SK-N-SH (cell line): ENCODE data around the gene C1QC. TPM values are rescaled to one million over a fixed set of nuclear protein-coding genes. Genes with fewer than 3 reads are reported as not detected.

ENCODE experiments used
- CTCF ChIA-PET: fragments of 300-600, 350-600 bp; formaldehyde crosslinking; extraction: SDS; loops from one replicate; lab custom pipeline; 2021; lab: Yijun Ruan, JAX
- POLR2A ChIA-PET: fragments of 350-600 bp; sonication (Branson Sonifier 250); formaldehyde crosslinking; extraction: SDS; loops from one replicate; lab custom pipeline; 2020; ENCODE audit warnings: antibody characterized with exemption, inconsistent platforms; lab: Yijun Ruan, JAX
- DNase-seq: peaks from one replicate; pipeline ENCODE4 v3.0.0; 2012
- H2AFZ ChIP-seq: fragments of 200-600 bp; sonication (generic); 2 replicates; pipeline ENCODE4 v1.8.1; 2016; ENCODE audit warnings: antibody characterized with exemption, mild to moderate bottlenecking, low read depth
- H3F3A ChIP-seq: fragments of 200-600 bp; sonication (generic); replicated peaks from 2 replicates; pipeline ENCODE3; 2016; ENCODE audit warnings: antibody characterized with exemption, mild to moderate bottlenecking; ENCODE audit not compliant: insufficient read depth
- H3K27ac ChIP-seq, 2 experiments: fragments of 200-500 bp in 1 of 2; fragments of 200-600 bp in 1 of 2; sonication (Bioruptor generic) in 1 of 2; sonication (generic), shearing (Covaris generic) in 1 of 2; 2 replicates each; pipeline versions ENCODE4 v1.5.1 to v1.6.1; 2014 to 2016; ENCODE audit warnings: low read depth in 2 of 2, inconsistent platforms in 1 of 2, low read length in 1 of 2, mild to moderate bottlenecking in 1 of 2, mixed read lengths in 1 of 2
- H3K27me3 ChIP-seq: fragments of 200-600 bp; sonication (generic), shearing (Covaris generic); 2 replicates; pipeline ENCODE4 v1.6.1; 2016; ENCODE audit warnings: mixed run types; ENCODE audit not compliant: insufficient read depth
- H3K36me3 ChIP-seq, 2 experiments: fragments of 200-500 bp in 1 of 2; fragments of 200-600 bp in 1 of 2; sonication (Bioruptor generic) in 1 of 2; sonication (generic) in 1 of 2; replicated peaks in 1 of 2; 2 replicates each; pipeline versions ENCODE3 to v1.5.1; 2014 to 2016; ENCODE audit warnings: low read length in 1 of 2, mild to moderate bottlenecking in 1 of 2; ENCODE audit not compliant: insufficient read depth in 2 of 2, control insufficient read depth in 1 of 2
- H3K4me1 ChIP-seq, 2 experiments: fragments of 200-500 bp in 1 of 2; fragments of 200-600 bp in 1 of 2; sonication (Bioruptor generic) in 1 of 2; sonication (generic), shearing (Covaris generic) in 1 of 2; 2 replicates each; pipeline versions ENCODE4 v1.5.1 to v1.6.1; 2014 to 2016; ENCODE audit warnings: low read depth in 1 of 2, low read length in 1 of 2, mixed run types in 1 of 2; ENCODE audit not compliant: insufficient read depth in 2 of 2, control insufficient read depth in 1 of 2
- H3K4me2 ChIP-seq: fragments of 200-600 bp; sonication (generic), shearing (Covaris generic); 2 replicates; pipeline ENCODE4 v1.6.1; 2017; ENCODE audit warnings: mixed run types
- H3K4me3 ChIP-seq, 2 experiments: fragments of 200-500 bp in 1 of 2; fragments of 200-600 bp in 1 of 2; sonication (Bioruptor generic) in 1 of 2; sonication (generic), shearing (Covaris generic) in 1 of 2; 2 replicates each; pipeline versions ENCODE4 v1.5.1 to v1.8.1; 2014 to 2016; ENCODE audit warnings: low read depth in 2 of 2, inconsistent platforms in 1 of 2, low read length in 1 of 2, mild to moderate bottlenecking in 1 of 2, mixed read lengths in 1 of 2, moderate library complexity in 1 of 2
- H3K79me2 ChIP-seq: fragments of 200-600 bp; sonication (generic); 2 replicates; pipeline ENCODE4 v1.8.1; 2017; ENCODE audit warnings: mild to moderate bottlenecking; ENCODE audit not compliant: insufficient read depth
- H3K9ac ChIP-seq: fragments of 200-600 bp; sonication (generic); 2 replicates; pipeline ENCODE4 v1.6.1; 2017; ENCODE audit warnings: mixed run types
- H3K9me2 ChIP-seq: fragments of 200-600 bp; sonication (generic); 2 replicates; pipeline ENCODE4 v1.6.1; 2017; ENCODE audit warnings: mixed run types
- H3K9me3 ChIP-seq: fragments of 200-600 bp; sonication (generic); 2 replicates; pipeline ENCODE4 v1.6.1; 2017; ENCODE audit warnings: mixed run types, mild to moderate bottlenecking, moderate library complexity
- H4K20me1 ChIP-seq: fragments of 200-600 bp; sonication (generic); 2 replicates; pipeline ENCODE4 v1.6.1; 2017; ENCODE audit warnings: mild to moderate bottlenecking, mixed run types; ENCODE audit not compliant: insufficient read depth
- CHD2 ChIP-seq: fragments of 150-350 bp; IDR thresholded peaks from 2 replicates; pipeline ENCODE4 v1.6.1; 2018; ENCODE audit warnings: low read length; ENCODE audit not compliant: partially characterized antibody
- CTCF ChIP-seq: fragments of 200-600 bp; sonication (generic); IDR thresholded peaks from 2 replicates; pipeline ENCODE4 v1.6.1; 2017; ENCODE audit warnings: antibody characterized with exemption, mild to moderate bottlenecking, moderate library complexity
- EP300 ChIP-seq, 2 experiments: IDR thresholded peaks; 2 replicates each; pipeline versions ENCODE4 v1.4.0 to v1.6.1; 2012; ENCODE audit warnings: borderline replicate concordance in 1 of 2, low read depth in 1 of 2, low read length in 1 of 2
- EZH2phosphoT487 ChIP-seq: fragments of 200-600 bp; sonication (generic); IDR thresholded peaks from 2 replicates; pipeline ENCODE4 v1.6.1; 2017; ENCODE audit warnings: low read depth, mixed run types, mild to moderate bottlenecking, antibody characterized with exemption, moderate library complexity, borderline replicate concordance
- FOSL2 ChIP-seq: IDR thresholded peaks from 2 replicates; pipeline ENCODE4 v1.4.0; 2012; ENCODE audit warnings: low read depth, mild to moderate bottlenecking, moderate library complexity, borderline replicate concordance
- FOXJ3 ChIP-seq: sonication (generic); formaldehyde crosslinking; IDR thresholded peaks from 2 replicates; pipeline ENCODE4 v1.5.1; 2020; ENCODE audit warnings: mild to moderate bottlenecking, missing genetic modification reagents
- FOXM1 ChIP-seq: IDR thresholded peaks from 2 replicates; pipeline ENCODE4 v1.4.0; 2012; ENCODE audit warnings: low read depth, mild to moderate bottlenecking
- GABPA ChIP-seq: IDR thresholded peaks from 2 replicates; pipeline ENCODE4 v1.4.0; 2012; ENCODE audit warnings: low read depth, mild to moderate bottlenecking
- JUND ChIP-seq: IDR thresholded peaks from 2 replicates; pipeline ENCODE4 v1.4.0; 2012
- MEF2A ChIP-seq: IDR thresholded peaks from 2 replicates; pipeline ENCODE4 v1.4.0; 2012; ENCODE audit warnings: low read depth, borderline replicate concordance
- MXI1 ChIP-seq: IDR thresholded peaks from 2 replicates; pipeline ENCODE4 v1.6.1; 2012; ENCODE audit warnings: mild to moderate bottlenecking, low read depth, low read length, improper control_type of control experiment
- NFIC ChIP-seq: IDR thresholded peaks from 2 replicates; pipeline ENCODE4 v1.4.0; 2012; ENCODE audit warnings: borderline replicate concordance
- NRF1 ChIP-seq: IDR thresholded peaks from 2 replicates; pipeline ENCODE4 v1.6.1; 2012; ENCODE audit warnings: low read depth, mild to moderate bottlenecking, low read length
- POLR2AphosphoS5 ChIP-seq: IDR thresholded peaks from 2 replicates; pipeline ENCODE4 v1.6.1; 2012; ENCODE audit warnings: low read depth, low read length
- RAD21 ChIP-seq: IDR thresholded peaks from 2 replicates; pipeline ENCODE4 v1.6.1; 2012; ENCODE audit warnings: mild to moderate bottlenecking, low read length
- RCOR1 ChIP-seq: fragments of 150-350 bp; IDR thresholded peaks from 2 replicates; pipeline ENCODE4 v1.6.1; 2017; ENCODE audit warnings: antibody characterized with exemption, low read length
- RFX5 ChIP-seq: IDR thresholded peaks from 2 replicates; pipeline ENCODE4 v1.6.1; 2012; ENCODE audit warnings: mild to moderate bottlenecking, improper control_type of control experiment, low read length
- SIN3A ChIP-seq: IDR thresholded peaks from 2 replicates; pipeline ENCODE4 v1.6.1; 2012; ENCODE audit warnings: low read depth, mild to moderate bottlenecking, low read length, moderate library complexity, borderline replicate concordance
- SMC3 ChIP-seq: IDR thresholded peaks from 2 replicates; pipeline ENCODE4 v1.6.1; 2012; ENCODE audit warnings: low read depth, low read length, improper control_type of control experiment
- TCF12 ChIP-seq: IDR thresholded peaks from 2 replicates; pipeline ENCODE4 v1.4.0; 2012
- USF1 ChIP-seq: IDR thresholded peaks from 2 replicates; pipeline ENCODE4 v1.4.0; 2012; ENCODE audit warnings: low read depth, borderline replicate concordance
- YY1 ChIP-seq: IDR thresholded peaks from 2 replicates; pipeline ENCODE4 v1.4.0; 2012; ENCODE audit warnings: low read depth, mild to moderate bottlenecking
- WGBS: methylation state at CpG from one replicate; pipeline ENCODE4 v1.1.6; 2017; ENCODE audit warnings: low lambda C conversion rate; 5-methylcytosine and 5-hydroxymethylcytosine counted together
- polyA plus RNA-seq, 3 experiments: library from polyadenylated mRNA; depleted of rRNA; stranded (reverse); fragments of >200 nt; gene quantifications; 2 replicates each; pipeline ENCODE4 v1.2.3, GENCODE V29; 2012
- TF ChIP-seq, protein P1 (sequence below): IDR thresholded peaks from 2 replicates; pipeline ENCODE4; 2012
- TF ChIP-seq, protein P2 (sequence below): IDR thresholded peaks from 2 replicates; pipeline ENCODE4 v1.4.0; 2012; ENCODE audit warnings: low read depth

The C1QC gene
- polyA plus RNA-seq, 1 of the 3 experiments (the other 2 are of a cell fraction): not detected

DNA sequence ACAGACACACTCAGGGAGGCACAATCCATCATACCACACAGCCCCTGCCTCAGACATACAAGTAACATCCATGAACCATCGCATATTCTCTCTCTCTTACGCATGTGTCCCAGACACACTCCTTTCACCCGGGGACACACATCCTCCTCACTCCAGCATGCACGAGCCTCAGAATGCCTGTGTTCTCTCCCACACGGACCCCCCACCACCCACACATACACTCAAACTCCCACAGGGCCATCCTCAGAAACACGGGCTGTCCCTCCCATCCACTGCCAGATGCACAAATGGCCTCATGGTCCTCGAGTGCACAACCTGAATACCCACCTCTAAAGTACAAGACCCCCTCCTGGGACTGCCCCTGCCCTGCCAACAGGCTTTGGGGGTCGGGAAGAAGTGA, 2.2 kb upstream of the C1QC start:
- no peak for DNase-seq
- peaks cover 0 to 11% of the 10 kb centered on the region in 2 experiments; a peak in 1 of 4 replicates for H3K4me1 ChIP-seq
- H3K9me2 ChIP-seq: no peaks in the 10 kb centered on the region
- no peaks in the 10 kb centered on the region for H3K36me3 ChIP-seq
- H4K20me1 ChIP-seq: no peaks in the 10 kb centered on the region
- H3F3A ChIP-seq: no peaks in the 10 kb centered on the region
- no peak overlapping the region for H3K27ac ChIP-seq
- 55% methylated on average over 8 of the region's 8 CpGs for WGBS
- no peak overlapping the region for H3K4me2 ChIP-seq
- no peak overlapping the region for H3K4me3 ChIP-seq
- H3K9me3 ChIP-seq: no peaks in the 10 kb centered on the region
- CTCF ChIA-PET: interaction anchor here (0.6 to 8.9 kb wide), 63 partner anchors 8 to 542 kb away, joined by 3 to 289 read pairs (median 4); partner anchors contain the start of genes WNT4 and ZBTB40
- TF ChIP-seq YY1: no peak
- TF ChIP-seq FOXM1: no peak
- no peak for TF ChIP-seq RCOR1
- no peak for TF ChIP-seq FOSL2
- TF ChIP-seq RFX5: no peak
- no peak for TF ChIP-seq TCF12
- no peak for TF ChIP-seq GABPA
- TF ChIP-seq JUND: no peak
- TF ChIP-seq, protein P1, sequence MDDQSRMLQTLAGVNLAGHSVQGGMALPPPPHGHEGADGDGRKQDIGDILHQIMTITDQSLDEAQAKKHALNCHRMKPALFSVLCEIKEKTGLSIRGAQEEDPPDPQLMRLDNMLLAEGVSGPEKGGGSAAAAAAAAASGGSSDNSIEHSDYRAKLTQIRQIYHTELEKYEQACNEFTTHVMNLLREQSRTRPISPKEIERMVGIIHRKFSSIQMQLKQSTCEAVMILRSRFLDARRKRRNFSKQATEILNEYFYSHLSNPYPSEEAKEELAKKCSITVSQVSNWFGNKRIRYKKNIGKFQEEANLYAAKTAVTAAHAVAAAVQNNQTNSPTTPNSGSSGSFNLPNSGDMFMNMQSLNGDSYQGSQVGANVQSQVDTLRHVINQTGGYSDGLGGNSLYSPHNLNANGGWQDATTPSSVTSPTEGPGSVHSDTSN: no peak
- no peak for TF ChIP-seq CHD2
- POLR2A ChIA-PET: no interaction called here
- no peak overlapping the region for H3K9ac ChIP-seq
- H3K79me2 ChIP-seq: no peaks in the 10 kb centered on the region
- no peaks in the 10 kb centered on the region for H3K27me3 ChIP-seq
- H2AFZ ChIP-seq: no peak overlapping the region

GRCh38 chr1:22641906-22642636, 1.4 kb upstream of the C1QC start:
- WGBS: 50% methylated on average over 4 of the region's 18 CpGs
- no peaks in the 10 kb centered on the region for H3K27me3 ChIP-seq
- H3K4me1 ChIP-seq: peaks cover 0 to 11% of the 10 kb centered on the region in 2 experiments; a peak in 1 of 4 replicates
- no peaks in the 10 kb centered on the region for H3K79me2 ChIP-seq
- H3K9me3 ChIP-seq: no peaks in the 10 kb centered on the region
- H3F3A ChIP-seq: no peaks in the 10 kb centered on the region
- H4K20me1 ChIP-seq: no peaks in the 10 kb centered on the region
- DNase-seq: peak; percentile 95
- H3K9me2 ChIP-seq: no peaks in the 10 kb centered on the region
- H3K27ac ChIP-seq: no peak overlapping the region
- H3K4me2 ChIP-seq: no peak overlapping the region
- H3K9ac ChIP-seq: no peak overlapping the region
- H3K36me3 ChIP-seq: no peaks in the 10 kb centered on the region
- TF ChIP-seq MEF2A (no peak), EP300 (IDR thresholded peaks at IDR 0.05; ENCODE audit: borderline replicate concordance in 1 of 2, low read depth in 1 of 2, low read length in 1 of 2) (no peak), POLR2AphosphoS5 (no peak), EZH2phosphoT487 (no peak), CTCF (peak; percentile 84), RAD21 (peak; percentile 94), NRF1 (no peak), RCOR1 (0 out of 2 replicates have a peak, but pooled peaks have one; percentile 19), MXI1 (no peak), FOXM1 (no peak), SMC3 (peak; percentile 97), NFIC (peak; percentile 67; the same call in 1 of the 2 replicates), SIN3A (no peak), USF1 (no peak), TCF12 (no peak), FOXJ3 (no peak)
- TF ChIP-seq, protein P1: no peak
- TF ChIP-seq, protein P2, sequence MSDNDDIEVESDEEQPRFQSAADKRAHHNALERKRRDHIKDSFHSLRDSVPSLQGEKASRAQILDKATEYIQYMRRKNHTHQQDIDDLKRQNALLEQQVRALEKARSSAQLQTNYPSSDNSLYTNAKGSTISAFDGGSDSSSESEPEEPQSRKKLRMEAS: no peak
- POLR2A ChIA-PET: interaction anchor here (1.3 kb wide), 1 partner anchor 114 kb away, joined by 3 read pairs; no protein-coding TSS in a partner anchor
- no peak overlapping the region; a peak in 1 of 4 replicates for H3K4me3 ChIP-seq
- CTCF ChIA-PET: interaction anchor here (0.6 to 8.9 kb wide), 76 partner anchors 9 to 583 kb away, joined by 3 to 289 read pairs (median 4); partner anchors contain the start of genes C1QB, WNT4 and ZBTB40
- no peak overlapping the region for H2AFZ ChIP-seq
